ENCODE measurements around the gene DMXL2. TPM values are rescaled to one million over a fixed set of nuclear protein-coding genes. Genes with fewer than 3 reads are reported as not detected.

Gene DMXL2
- total and polyA plus RNA-seq, 9 of the 15 experiments (the other 6 are each of a cell fraction or from before 2014, with no cell fraction given), result 9.3 to 57.7 (median 30.7) TPM

GRCh38 chr15:51603002-51603401 is 19.6 kb downstream of the DMXL2 start (continued):
- TF ChIP-seq CREB5 (CRISPR knock-in tag; IDR thresholded peaks at IDR 0.05) (no peak), CSDE1 (IDR thresholded peaks at IDR 0.05) (peak in 1 of 2 experiments; percentile 40; a peak in 1 of 4 replicates), NKRF (IDR thresholded peaks at IDR 0.05; ENCODE audit: borderline replicate concordance) (no peak), ARID2 (IDR thresholded peaks at IDR 0.05) (0 out of 2 replicates have a peak, but pooled peaks have one; percentile 9), MCM5 (IDR thresholded peaks at IDR 0.05; ENCODE audit: low read depth) (no peak), SMARCA5 (IDR thresholded peaks at IDR 0.05) (0 out of 2 replicates have a peak, but pooled peaks have one; percentile 63), ZFX (CRISPR knock-in tag; IDR thresholded peaks at IDR 0.05) (no peak), ZBTB40 (IDR thresholded peaks at IDR 0.05) (peak; percentile 61; the same call in 1 of the 2 replicates), ZBTB40 (CRISPR knock-in tag; IDR thresholded peaks at IDR 0.05) (no peak), SP2 (IDR thresholded peaks at IDR 0.05; ENCODE audit: extremely low read depth, low read depth, low read length, poor library complexity, severe bottlenecking) (no peak), U2AF2 (optimal IDR thresholded peaks at IDR 0.05; ENCODE audit: low read depth, low read length) (no peak), RBM39 (optimal IDR thresholded peaks at IDR 0.05; ENCODE audit: low read depth, low read length) (no peak), MTA1 (IDR thresholded peaks at IDR 0.05; ENCODE audit: borderline replicate concordance) (no peak), ZNF512 (tag; IDR thresholded peaks at IDR 0.05) (peak; percentile 13)
